H54 (cell line): ENCODE results near the gene CHML.

Experiments used
- DNase-seq: peaks from one replicate; pipeline ENCODE4 v3.0.0; 2011; ENCODE audit warnings: low spot score, mixed read lengths; ENCODE audit not compliant: insufficient read length
- FAIRE-seq: peaks from 3 replicates; lab custom pipeline; 2011; peaks lifted over from hg19 to GRCh38; lab: Jason Lieb, UNC
- POLR2A ChIP-seq: IDR thresholded peaks from 2 replicates; pipeline ENCODE4 v1.6.1; 2011; ENCODE audit warnings: low read depth, mild to moderate bottlenecking, low read length

CHML gene

GRCh38 chr1:241600496-241600901 is 39.7 kb downstream of the CHML start:
- DNase-seq: no peak
- no peak for TF ChIP-seq POLR2A
- FAIRE-seq: no peak

- TF ChIP-seq POLR2A: no peak
- DNase-seq (no peak), FAIRE-seq (no peak)
These were observed 41.9 kb downstream of the CHML start for GRCh38 chr1:241598249-241598648.

- no peak for DNase-seq
- FAIRE-seq: no peak
- no peak for TF ChIP-seq POLR2A
These were observed 43.5 kb downstream of the CHML start for GRCh38 chr1:241596633-241597032.

DNA sequence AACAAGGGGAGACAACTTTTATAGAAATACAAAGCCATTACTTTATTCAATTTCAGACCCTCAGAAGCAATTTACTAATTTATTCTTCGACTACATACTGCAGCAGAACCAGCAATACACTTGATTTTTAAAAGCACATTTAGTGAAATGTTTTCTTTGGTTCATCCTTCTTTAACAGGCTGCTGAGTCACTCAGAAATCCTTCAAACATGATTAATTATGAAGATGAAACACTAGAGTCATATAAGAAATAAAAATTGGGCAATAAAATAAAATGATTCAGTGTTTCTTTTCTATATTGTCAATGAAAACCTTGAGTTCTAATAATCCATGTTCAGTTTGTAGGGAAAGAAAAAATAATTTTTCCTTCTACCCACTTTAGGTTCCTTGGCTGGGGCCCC is 47.0 kb downstream of the CHML start:
- DNase-seq: no peak
- no peak for TF ChIP-seq POLR2A
- FAIRE-seq: no peak

GRCh38 chr1:241592273-241592958 is 47.8 kb downstream of the CHML start:
- TF ChIP-seq POLR2A: no peak
- DNase-seq (no peak), FAIRE-seq (peak; percentile 93)

DNA sequence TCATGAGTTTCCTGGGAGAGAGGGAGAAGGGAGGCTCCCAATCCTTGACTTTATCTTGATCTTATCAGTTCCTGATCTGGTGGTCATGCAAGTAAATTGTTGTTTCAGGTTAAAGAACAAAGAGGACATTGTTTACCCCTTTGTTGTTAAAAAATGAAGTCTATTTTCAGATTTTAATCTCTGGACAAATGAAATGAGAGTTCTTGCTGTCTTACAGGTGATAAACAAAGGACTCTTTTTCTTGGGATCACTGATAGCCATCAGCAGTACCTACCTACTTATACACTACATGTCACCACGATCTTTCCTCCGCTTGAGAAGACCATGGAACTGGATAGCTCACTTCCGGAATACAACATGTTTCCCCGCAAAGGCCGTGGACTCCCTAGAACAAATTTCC is 48.4 kb downstream of the CHML start:
- DNase-seq (no peak), FAIRE-seq (no peak)
- no peak for TF ChIP-seq POLR2A

GRCh38 chr1:241591317-241591716 is 48.9 kb downstream of the CHML start:
- no peak for TF ChIP-seq POLR2A
- peak; percentile 33 for FAIRE-seq
- DNase-seq: no peak

DNA sequence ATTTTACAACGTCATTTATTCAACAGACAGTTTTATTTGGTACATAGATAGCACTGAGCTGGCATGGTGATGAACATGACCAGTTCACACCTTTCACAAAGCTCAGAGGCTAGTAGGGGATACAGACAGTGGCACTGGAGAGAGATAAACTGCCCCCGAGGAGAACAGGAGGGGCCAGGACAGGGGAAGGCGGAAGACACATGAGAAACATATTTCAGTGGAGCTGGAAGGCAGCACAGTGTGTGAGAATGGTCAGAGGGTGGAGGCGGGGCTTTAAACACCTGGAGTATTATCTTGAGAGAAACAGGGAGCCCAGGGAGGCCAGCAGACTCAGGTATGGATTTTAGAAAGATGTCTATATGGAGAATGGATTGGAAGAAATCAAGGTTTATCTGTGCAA is 49.5 kb downstream of the CHML start:
- FAIRE-seq (no peak), DNase-seq (no peak)
- TF ChIP-seq POLR2A: no peak
